ENCODE results near the gene RFC5. TPM values are rescaled to one million over a fixed set of nuclear protein-coding genes. Genes with fewer than 3 reads are reported as not detected.

RFC5 gene
- total and polyA plus RNA-seq, 4 donors, result 5.4 to 26.4 (median 6.7) TPM

DNA sequence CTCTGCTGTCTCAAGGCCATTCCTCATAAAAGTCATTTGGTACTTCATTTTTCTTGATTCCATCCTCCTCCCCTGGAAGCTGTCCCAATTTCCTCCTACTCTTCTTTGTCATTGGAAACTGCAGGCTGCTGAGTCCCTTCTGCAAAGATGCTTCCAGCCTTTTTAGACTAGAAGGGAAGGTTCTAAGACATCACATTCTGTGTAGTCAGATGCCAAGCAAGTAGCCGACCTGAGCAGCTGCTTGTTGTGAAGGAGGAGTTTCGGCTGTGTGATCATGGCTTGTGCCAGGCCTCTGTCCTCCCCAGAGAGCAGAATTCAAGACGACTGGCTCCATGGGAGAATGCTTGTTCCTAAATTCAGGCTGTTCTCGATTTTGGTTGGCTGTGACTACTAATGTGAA is 8.7 kb downstream of the RFC5 start:
- H3K36me3 ChIP-seq (ENCODE audit: control insufficient read depth in 4 of 4, insufficient read depth in 3 of 4, low read depth in 1 of 4, low read length in 3 of 4), result peaks cover 20 to 51% (median 33%) of the 10 kb centered on the region in 4 donors
- no peaks in the 10 kb centered on the region for H3K4me1 ChIP-seq (ENCODE audit: control insufficient read depth in 4 of 4, insufficient read depth in 4 of 4, low read length in 3 of 4)
- no peak overlapping the region for H3K27ac ChIP-seq (ENCODE audit: low read depth in 1 of 2, low read length in 2 of 2)
- no peak overlapping the region for H3K9ac ChIP-seq (ENCODE audit: low read depth in 1 of 2, low read length in 2 of 2)
- no peaks in the 10 kb centered on the region for H3K9me3 ChIP-seq (ENCODE audit: control insufficient read depth in 4 of 4, low read length in 3 of 4)
- TF ChIP-seq NR2F2 (IDR thresholded peaks at IDR 0.05), result no peak
- TF ChIP-seq RAD21 (IDR thresholded peaks at IDR 0.05), result no peak
- TF ChIP-seq ATF3 (IDR thresholded peaks at IDR 0.05), result no peak
- H3K4me3 ChIP-seq (ENCODE audit: low read depth in 1 of 3, low read length in 3 of 3), result no peak overlapping the region
- no peak for DNase-seq (ENCODE audit: low spot score)
- 92% methylated on average over 4 of the region's 4 CpGs for WGBS
- H3K27me3 ChIP-seq (ENCODE audit: control insufficient read depth in 4 of 4, insufficient read depth in 4 of 4, low read length in 3 of 4), result no peaks in the 10 kb centered on the region

- 97% methylated on average over 5 of the region's 5 CpGs for whole genome bisulfite sequencing
- TF ChIP-seq REST (IDR thresholded peaks at IDR 0.05) (no peak), HNF4A (conservative IDR thresholded peaks at IDR 0.05) (no peak)
- Histone ChIP-seq H3K9me3 (ENCODE audit: control insufficient read depth in 4 of 4, low read length in 3 of 4) (no peaks in the 10 kb centered on the region), H3K27ac (ENCODE audit: low read depth in 1 of 2, low read length in 2 of 2) (no peak overlapping the region), H3K4me3 (ENCODE audit: low read depth in 1 of 3, low read length in 3 of 3) (no peak overlapping the region), H3K27me3 (ENCODE audit: control insufficient read depth in 4 of 4, insufficient read depth in 4 of 4, low read length in 3 of 4) (no peaks in the 10 kb centered on the region), H3K36me3 (ENCODE audit: control insufficient read depth in 4 of 4, insufficient read depth in 3 of 4, low read depth in 1 of 4, low read length in 3 of 4) (peaks cover 18 to 67% (median 48%) of the 10 kb centered on the region in 4 donors), H3K4me1 (ENCODE audit: control insufficient read depth in 4 of 4, insufficient read depth in 4 of 4, low read length in 3 of 4) (no peaks in the 10 kb centered on the region), H3K9ac (ENCODE audit: low read depth in 1 of 2, low read length in 2 of 2) (no peak overlapping the region)
- no peak for DNase-seq (ENCODE audit: low spot score)
Observed at GRCh38 chr12:118029166-118029565, 12.7 kb downstream of the RFC5 start.

- no peak overlapping the region for H3K27ac ChIP-seq (ENCODE audit: low read depth in 1 of 2, low read length in 2 of 2)
- peaks cover 12 to 61% (median 45%) of the 10 kb centered on the region in 4 donors for H3K36me3 ChIP-seq (ENCODE audit: control insufficient read depth in 4 of 4, insufficient read depth in 3 of 4, low read depth in 1 of 4, low read length in 3 of 4)
- H3K9me3 ChIP-seq (ENCODE audit: control insufficient read depth in 4 of 4, low read length in 3 of 4), result no peaks in the 10 kb centered on the region
- H3K4me3 ChIP-seq (ENCODE audit: low read depth in 1 of 3, low read length in 3 of 3), result no peak overlapping the region
- H3K4me1 ChIP-seq (ENCODE audit: control insufficient read depth in 4 of 4, insufficient read depth in 4 of 4, low read length in 3 of 4), result peaks cover 0 to 2% (median under 1%) of the 10 kb centered on the region in 4 donors
- no peak for DNase-seq (ENCODE audit: low spot score)
- H3K9ac ChIP-seq (ENCODE audit: low read depth in 1 of 2, low read length in 2 of 2), result no peak overlapping the region
- 90% methylated on average over 7 of the region's 7 CpGs for WGBS
- TF ChIP-seq MAX (IDR thresholded peaks at IDR 0.05) (no peak), REST (IDR thresholded peaks at IDR 0.05) (no peak), JUND (IDR thresholded peaks at IDR 0.05) (no peak), YY1 (IDR thresholded peaks at IDR 0.05) (no peak), HNF4A (conservative IDR thresholded peaks at IDR 0.05) (no peak), EGR1 (IDR thresholded peaks at IDR 0.05; ENCODE audit: low read depth in 2 of 2) (no peak), FOXA2 (IDR thresholded peaks at IDR 0.05) (no peak), CTCF (IDR thresholded peaks at IDR 0.05; ENCODE audit: low read depth, low read length, missing input control) (no peak), FOXA1 (IDR thresholded peaks at IDR 0.05) (no peak), SP1 (IDR thresholded peaks at IDR 0.05) (no peak), GABPA (IDR thresholded peaks at IDR 0.05 in 1 of 2, conservative IDR thresholded peaks at IDR 0.05 in 1 of 2) (no peak), NR2F2 (IDR thresholded peaks at IDR 0.05) (no peak), RXRA (IDR thresholded peaks at IDR 0.05) (no peak), ATF3 (IDR thresholded peaks at IDR 0.05) (no peak)
- TF ChIP-seq, protein P1, sequence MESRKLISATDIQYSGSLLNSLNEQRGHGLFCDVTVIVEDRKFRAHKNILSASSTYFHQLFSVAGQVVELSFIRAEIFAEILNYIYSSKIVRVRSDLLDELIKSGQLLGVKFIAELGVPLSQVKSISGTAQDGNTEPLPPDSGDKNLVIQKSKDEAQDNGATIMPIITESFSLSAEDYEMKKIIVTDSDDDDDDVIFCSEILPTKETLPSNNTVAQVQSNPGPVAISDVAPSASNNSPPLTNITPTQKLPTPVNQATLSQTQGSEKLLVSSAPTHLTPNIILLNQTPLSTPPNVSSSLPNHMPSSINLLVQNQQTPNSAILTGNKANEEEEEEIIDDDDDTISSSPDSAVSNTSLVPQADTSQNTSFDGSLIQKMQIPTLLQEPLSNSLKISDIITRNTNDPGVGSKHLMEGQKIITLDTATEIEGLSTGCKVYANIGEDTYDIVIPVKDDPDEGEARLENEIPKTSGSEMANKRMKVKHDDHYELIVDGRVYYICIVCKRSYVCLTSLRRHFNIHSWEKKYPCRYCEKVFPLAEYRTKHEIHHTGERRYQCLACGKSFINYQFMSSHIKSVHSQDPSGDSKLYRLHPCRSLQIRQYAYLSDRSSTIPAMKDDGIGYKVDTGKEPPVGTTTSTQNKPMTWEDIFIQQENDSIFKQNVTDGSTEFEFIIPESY (IDR thresholded peaks at IDR 0.05), result no peak
- H3K27me3 ChIP-seq (ENCODE audit: control insufficient read depth in 4 of 4, insufficient read depth in 4 of 4, low read length in 3 of 4), result no peaks in the 10 kb centered on the region
Observed at GRCh38 chr12:118032188-118032587, 15.7 kb downstream of the RFC5 start.
